Vagina (tissue), 2 donors: ENCODE measurements around the gene POLR2E. TPM values are rescaled to one million over a fixed set of nuclear protein-coding genes. Genes with fewer than 3 reads are reported as not detected.

Source experiments
- DNase-seq, 2 donors: peaks; one replicate each; pipeline ENCODE4 v3.0.0-alpha.2; 2017; ENCODE audit errors: extremely low spot score in 2 of 2
- H3K27ac ChIP-seq: fragments of 200-600 bp; sonication (generic); one replicate; pipeline ENCODE4 v1.5.1; 2019
- H3K27me3 ChIP-seq: fragments of 200-600 bp; sonication (generic); one replicate; pipeline ENCODE4 v1.5.1; 2019
- H3K36me3 ChIP-seq, 2 donors: fragments of 200-600 bp; sonication (generic); one replicate each; pipeline ENCODE4 v1.5.1; 2017 to 2019
- H3K4me1 ChIP-seq: fragments of 200-600 bp; sonication (generic); one replicate; pipeline ENCODE4 v1.5.1; 2019
- H3K4me3 ChIP-seq, 2 donors: fragments of 200-600 bp; sonication (generic); 1 replicate in 1 of 2; 2 replicates in 1 of 2; pipeline ENCODE4 v1.5.1; 2016 to 2019
- H3K9me3 ChIP-seq: fragments of 200-600 bp; sonication (generic); one replicate; pipeline ENCODE4 v1.5.1; 2019
- CTCF ChIP-seq, 3 experiments: fragments of 450-650 bp in 2 of 3; fragments of 200-600 bp in 1 of 3; sonication (generic) in 1 of 3; IDR thresholded peaks; one replicate each; pipeline ENCODE4 v1.5.1; 2017 to 2019; ENCODE audit warnings: antibody characterized with exemption in 3 of 3, mild to moderate bottlenecking in 2 of 3, moderate library complexity in 2 of 3
- POLR2A ChIP-seq, 2 donors: fragments of 450-650 bp; IDR thresholded peaks; one replicate each; pipeline ENCODE4 v1.6.1; 2017; ENCODE audit warnings: antibody characterized with exemption in 2 of 2, mild to moderate bottlenecking in 2 of 2, moderate library complexity in 2 of 2
- POLR2AphosphoS5 ChIP-seq, 2 donors: sonication (generic); formaldehyde crosslinking; IDR thresholded peaks; one replicate each; pipeline ENCODE4 v1.9.0; 2017; ENCODE audit warnings: antibody characterized with exemption in 2 of 2, mild to moderate bottlenecking in 2 of 2, low read depth in 1 of 2; ENCODE audit not compliant: insufficient read depth in 1 of 2
- intact Hi-C: fragments of 100-400 bp; cut with DNase I; formaldehyde crosslinking; loops from one replicate; pipeline ENCODE4 v1.15.1; 2023
- total RNA-seq: library from RNA; depleted of rRNA; stranded (reverse); fragments of >200 nt; gene quantifications from one replicate; pipeline ENCODE4 v1.2.3, GENCODE V29; 2016

Gene POLR2E
- total RNA-seq, 1 donor from 2014 or later = 83.7 TPM

- H3K36me3 ChIP-seq = no peaks in the 10 kb centered on the region
- TF ChIP-seq CTCF (IDR thresholded peaks at IDR 0.05) (no peak), POLR2A (IDR thresholded peaks at IDR 0.05) (no peak), POLR2AphosphoS5 (IDR thresholded peaks at IDR 0.05; ENCODE audit: insufficient read depth in 1 of 2, low read depth in 1 of 2) (no peak)
- H3K9me3 ChIP-seq = peaks cover 10% of the 10 kb centered on the region
- no peaks in the 10 kb centered on the region for H3K4me1 ChIP-seq
- DNase-seq = no peak
- H3K27ac ChIP-seq = no peak overlapping the region
- no peaks in the 10 kb centered on the region for H3K27me3 ChIP-seq
- no peak overlapping the region for H3K4me3 ChIP-seq
- intact Hi-C loops = no loop called here
These were observed 42.7 kb downstream of the POLR2E start for GRCh38 chr19:1052349-1052975.

- no peak overlapping the region for H3K27ac ChIP-seq
- peaks cover 4% of the 10 kb centered on the region for H3K9me3 ChIP-seq
- intact Hi-C loops = no loop called here
- DNase-seq = no peak
- H3K4me3 ChIP-seq = no peak overlapping the region
- H3K36me3 ChIP-seq = no peaks in the 10 kb centered on the region
- TF ChIP-seq POLR2A (IDR thresholded peaks at IDR 0.05) (no peak), CTCF (IDR thresholded peaks at IDR 0.05) (no peak), POLR2AphosphoS5 (IDR thresholded peaks at IDR 0.05; ENCODE audit: insufficient read depth in 1 of 2, low read depth in 1 of 2) (no peak)
- no peaks in the 10 kb centered on the region for H3K27me3 ChIP-seq
- no peaks in the 10 kb centered on the region for H3K4me1 ChIP-seq
These were observed 43.4 kb downstream of the POLR2E start for GRCh38 chr19:1051791-1052190.

DNA sequence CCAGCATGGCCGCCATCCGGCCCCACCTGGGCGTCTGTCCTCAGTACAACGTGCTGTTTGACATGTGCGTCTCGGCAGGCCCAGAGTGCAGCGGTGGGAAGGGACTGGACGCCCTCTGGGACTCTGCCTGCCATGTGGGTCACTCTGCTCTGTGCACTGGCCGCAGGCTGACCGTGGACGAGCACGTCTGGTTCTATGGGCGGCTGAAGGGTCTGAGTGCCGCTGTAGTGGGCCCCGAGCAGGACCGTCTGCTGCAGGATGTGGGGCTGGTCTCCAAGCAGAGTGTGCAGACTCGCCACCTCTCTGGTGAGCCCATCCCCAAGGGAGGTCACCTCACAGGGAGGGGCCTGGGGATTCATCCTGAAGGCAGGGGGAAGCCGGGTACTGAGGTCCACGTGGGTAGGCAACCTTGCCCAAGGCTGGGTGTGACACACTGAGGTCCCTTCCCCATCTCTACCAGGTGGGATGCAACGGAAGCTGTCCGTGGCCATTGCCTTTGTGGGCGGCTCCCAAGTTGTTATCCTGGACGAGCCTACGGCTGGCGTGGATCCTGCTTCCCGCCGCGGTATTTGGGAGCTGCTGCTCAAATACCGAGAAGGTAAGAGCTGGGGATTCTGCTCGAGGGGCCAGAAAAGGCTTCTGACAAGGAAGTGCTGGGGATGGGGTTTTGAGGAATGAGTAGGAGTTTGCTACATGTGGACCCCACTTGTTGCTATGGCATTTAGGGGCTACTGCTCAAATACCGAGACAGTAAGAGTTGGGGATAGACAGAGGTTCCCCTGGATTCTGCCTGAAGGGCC is 44.0 kb downstream of the POLR2E start:
- Histone ChIP-seq H3K36me3 (no peaks in the 10 kb centered on the region), H3K4me3 (no peak overlapping the region), H3K9me3 (no peaks in the 10 kb centered on the region), H3K27ac (no peak overlapping the region), H3K27me3 (no peaks in the 10 kb centered on the region), H3K4me1 (no peaks in the 10 kb centered on the region)
- intact Hi-C loops = no loop called here
- no peak for DNase-seq
- TF ChIP-seq POLR2AphosphoS5 (IDR thresholded peaks at IDR 0.05; ENCODE audit: insufficient read depth in 1 of 2, low read depth in 1 of 2) = no peak
- TF ChIP-seq POLR2A (IDR thresholded peaks at IDR 0.05) = no peak
- TF ChIP-seq CTCF (IDR thresholded peaks at IDR 0.05) = no peak

- no peaks in the 10 kb centered on the region for H3K4me1 ChIP-seq
- no peak overlapping the region for H3K4me3 ChIP-seq
- intact Hi-C loops = no loop called here
- no peak for DNase-seq
- H3K27me3 ChIP-seq = no peaks in the 10 kb centered on the region
- no peaks in the 10 kb centered on the region for H3K36me3 ChIP-seq
- no peak overlapping the region for H3K27ac ChIP-seq
- H3K9me3 ChIP-seq = no peaks in the 10 kb centered on the region
- TF ChIP-seq POLR2AphosphoS5 (IDR thresholded peaks at IDR 0.05; ENCODE audit: insufficient read depth in 1 of 2, low read depth in 1 of 2) = no peak
These were observed 45.4 kb downstream of the POLR2E start for GRCh38 chr19:1049800-1050199.

GRCh38 chr19:1049106-1049505 is 46.1 kb downstream of the POLR2E start:
- H3K9me3 ChIP-seq = no peaks in the 10 kb centered on the region
- intact Hi-C loops = no loop called here
- no peak overlapping the region for H3K4me3 ChIP-seq
- H3K4me1 ChIP-seq = no peaks in the 10 kb centered on the region
- TF ChIP-seq POLR2AphosphoS5 (IDR thresholded peaks at IDR 0.05; ENCODE audit: insufficient read depth in 1 of 2, low read depth in 1 of 2) (no peak), CTCF (IDR thresholded peaks at IDR 0.05) (no peak), POLR2A (IDR thresholded peaks at IDR 0.05) (no peak)
- no peaks in the 10 kb centered on the region for H3K36me3 ChIP-seq
- DNase-seq = no peak
- no peak overlapping the region for H3K27ac ChIP-seq
- H3K27me3 ChIP-seq = no peaks in the 10 kb centered on the region
